HUES64 (cell line): ENCODE results near the gene ZFP82. TPM values are rescaled to one million over a fixed set of nuclear protein-coding genes. Genes with fewer than 3 reads are reported as not detected.

Experiments used
- H3K27ac ChIP-seq: 2 replicates; pipeline ENCODE4 v1.7.0; 2013; ENCODE audit warnings: low read depth, low read length, inconsistent platforms
- H3K27me3 ChIP-seq: 2 replicates; pipeline ENCODE4 v1.6.1; 2013; ENCODE audit warnings: mild to moderate bottlenecking, low read length; ENCODE audit not compliant: insufficient read depth
- H3K36me3 ChIP-seq: 2 replicates; pipeline ENCODE4 v1.6.1; 2013; ENCODE audit warnings: mild to moderate bottlenecking, low read length; ENCODE audit not compliant: insufficient read depth
- H3K4me1 ChIP-seq: 2 replicates; pipeline ENCODE4 v1.6.1; 2013; ENCODE audit warnings: mild to moderate bottlenecking, low read length, moderate library complexity; ENCODE audit not compliant: insufficient read depth
- H3K4me3 ChIP-seq: 2 replicates; pipeline ENCODE4 v1.5.1; 2013; ENCODE audit warnings: mild to moderate bottlenecking, low read length, moderate library complexity
- H3K9ac ChIP-seq: 2 replicates; pipeline ENCODE4 v1.6.1; 2013; ENCODE audit warnings: mild to moderate bottlenecking, low read depth, low read length
- H3K9me3 ChIP-seq: 2 replicates; pipeline ENCODE4 v1.6.1; 2013; ENCODE audit warnings: low read depth, low read length; ENCODE audit not compliant: insufficient read depth
- WGBS: fragments of 150-250, 120-280 bp; methylation state at CpG from one replicate; pipeline ENCODE4 v1.1.7; 2013; ENCODE audit warnings: missing lambda C conversion rate; 5-methylcytosine and 5-hydroxymethylcytosine counted together
- polyA plus RNA-seq, 2 experiments: library from polyadenylated mRNA; stranded (reverse); fragments of 50-300 nt; gene quantifications; one replicate each; pipeline ENCODE4 v1.2.3, GENCODE V29; 2013

Gene ZFP82
- polyA plus RNA-seq (2013, experiment 1 of 2), result 13.0 TPM
- 14.3 TPM for polyA plus RNA-seq (2013, experiment 2 of 2)

DNA sequence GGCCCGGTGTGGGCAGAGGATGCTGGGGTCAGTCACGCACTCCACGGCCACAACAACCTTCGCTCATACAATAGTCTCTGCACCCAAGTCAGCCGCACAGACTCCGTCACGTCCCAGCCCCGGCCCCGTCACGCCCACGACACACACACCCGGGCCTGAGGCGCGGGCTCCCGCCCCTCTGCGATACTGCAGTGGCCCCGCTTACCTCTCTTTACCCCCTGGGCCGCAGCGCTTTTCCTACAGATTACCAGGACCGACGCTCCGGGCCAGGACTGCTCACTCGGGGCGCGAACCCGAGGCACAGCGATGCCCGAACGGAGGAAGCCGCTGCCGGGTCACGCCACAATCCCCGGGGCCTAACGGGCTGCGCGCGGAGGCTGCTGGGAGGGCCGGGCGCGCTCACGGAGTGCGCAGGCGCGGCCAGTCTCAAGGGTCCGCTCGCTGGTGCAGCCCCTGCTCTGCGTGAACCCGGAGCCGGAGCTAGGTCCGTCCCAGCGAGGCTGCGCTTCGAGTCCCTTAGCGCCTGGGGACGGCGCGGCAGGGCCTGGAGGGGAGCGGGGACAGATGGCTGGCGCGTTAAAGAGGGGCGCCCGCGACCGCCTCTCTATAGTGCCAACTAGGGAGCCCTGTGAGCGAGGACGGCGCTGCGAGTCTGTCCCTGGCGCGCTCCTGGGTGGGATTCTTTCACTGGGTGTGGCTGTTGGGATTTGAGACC, at the start of gene ZFP82:
TSS of gene ZFP82 (minus strand) at position 358 of the 715 bp plus-strand sequence. CDS start 8,855 bp downstream, outside the sequence.
- H3K27me3 ChIP-seq, result peaks cover 40% of the 10 kb centered on the region
- H3K36me3 ChIP-seq, result peaks cover 9% of the 10 kb centered on the region
- under 1% methylated on average over 70 of the region's 70 CpGs for WGBS
- no peaks in the 10 kb centered on the region for H3K9me3 ChIP-seq
- 0 out of 2 replicates have a peak within 1 kb of the TSS, but pooled peaks have one; percentile 37 for H3K27ac ChIP-seq
- peaks cover 9% of the 10 kb centered on the region; the same call in 1 of the 2 replicates for H3K4me1 ChIP-seq
- peak within 1 kb of the TSS; percentile 95 for H3K4me3 ChIP-seq
- peak within 1 kb of the TSS; percentile 91 for H3K9ac ChIP-seq

DNA sequence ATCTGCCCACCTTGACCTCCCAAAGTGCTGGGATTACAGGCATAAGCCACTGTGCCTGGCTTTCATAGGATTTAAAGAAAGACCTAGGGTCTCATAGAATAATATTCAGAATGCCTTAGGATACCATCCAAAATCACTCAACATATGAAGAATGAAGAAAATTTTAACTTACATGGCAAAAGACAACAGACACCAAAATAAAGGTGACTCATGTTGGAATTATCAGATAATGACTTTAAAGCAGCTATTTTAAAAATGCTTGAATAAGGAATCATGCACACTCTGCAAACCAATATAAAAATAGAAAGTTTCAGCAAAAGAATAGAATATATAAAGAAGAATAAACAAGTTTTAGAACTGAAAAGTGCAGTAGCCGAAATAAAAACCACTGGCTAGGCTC, 41.6 kb upstream of the ZFP82 start:
- H3K27ac ChIP-seq, result no peak overlapping the region
- H3K4me3 ChIP-seq, result no peak overlapping the region
- H3K36me3 ChIP-seq, result peaks cover 13% of the 10 kb centered on the region; the same call in 1 of the 2 replicates
- H3K9ac ChIP-seq, result no peak overlapping the region
- 91% methylated on average over 1 of the region's 1 CpG for WGBS
- H3K4me1 ChIP-seq, result no peaks in the 10 kb centered on the region
- H3K27me3 ChIP-seq, result no peaks in the 10 kb centered on the region
- peaks cover 4% of the 10 kb centered on the region; the same call in 1 of the 2 replicates for H3K9me3 ChIP-seq

DNA sequence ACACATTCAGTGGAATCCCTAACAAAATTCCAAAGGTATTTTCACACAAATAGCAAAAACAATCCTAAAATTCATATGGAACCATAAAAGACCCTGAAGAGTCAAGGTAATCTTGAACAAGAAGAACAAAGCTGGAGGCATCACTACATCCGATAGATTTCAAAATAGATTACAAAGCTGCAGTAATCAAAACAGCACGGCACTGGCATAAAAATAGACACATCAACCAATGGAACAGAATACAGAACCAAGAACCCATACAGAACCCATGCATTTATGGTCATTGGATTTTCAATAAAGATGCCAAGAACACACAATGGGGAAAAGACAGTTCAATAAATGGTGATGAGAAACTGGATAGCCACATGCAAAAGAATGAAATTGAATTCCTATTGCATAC, 38.4 kb upstream of the ZFP82 start:
- Histone ChIP-seq H3K36me3 (peaks cover 12% of the 10 kb centered on the region; the same call in 1 of the 2 replicates), H3K9me3 (peaks cover 14% of the 10 kb centered on the region; the same call in 1 of the 2 replicates)
- 95% methylated on average over 2 of the region's 2 CpGs for WGBS

DNA sequence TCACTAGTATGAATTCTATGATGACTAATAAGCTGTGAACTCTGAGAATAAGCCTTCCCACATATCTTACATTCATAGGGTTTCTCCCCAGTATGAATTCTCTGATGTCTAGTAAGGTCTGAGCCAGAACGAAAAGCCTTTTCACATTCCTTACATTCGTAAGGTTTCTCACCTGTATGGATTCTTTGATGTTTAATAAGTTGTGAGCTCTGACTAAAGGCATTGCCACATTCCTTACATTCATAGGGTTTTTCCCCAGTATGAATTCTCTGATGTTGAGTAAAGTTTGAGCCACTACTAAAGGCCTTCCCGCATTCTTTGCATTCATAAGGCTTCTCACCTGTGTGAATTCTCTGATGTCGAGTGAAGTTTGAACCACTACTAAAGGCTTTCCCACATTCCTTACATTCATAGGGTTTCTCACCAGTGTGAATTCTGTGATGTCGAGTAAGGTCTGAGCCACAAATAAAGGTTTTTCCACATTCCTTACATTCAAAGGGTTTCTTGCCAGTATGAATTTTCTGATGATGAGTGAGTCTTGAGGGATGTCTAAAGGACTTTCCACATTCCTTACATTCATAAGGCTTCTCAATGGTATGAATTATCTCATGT, 30.7 kb upstream of the ZFP82 start:
- WGBS, result 100% methylated on average over 3 of the region's 5 CpGs
- Histone ChIP-seq H3K27ac (no peak overlapping the region), H3K36me3 (peaks cover 61% of the 10 kb centered on the region), H3K9ac (no peak overlapping the region), H3K4me3 (no peak overlapping the region), H3K27me3 (no peaks in the 10 kb centered on the region), H3K4me1 (no peaks in the 10 kb centered on the region), H3K9me3 (peaks cover 61% of the 10 kb centered on the region)

More for the DNA sequence above, 38.4 kb upstream of the ZFP82 start:
- Histone ChIP-seq H3K4me1 (no peaks in the 10 kb centered on the region), H3K4me3 (no peak overlapping the region), H3K9ac (no peak overlapping the region), H3K27me3 (no peaks in the 10 kb centered on the region), H3K27ac (no peak overlapping the region)

DNA sequence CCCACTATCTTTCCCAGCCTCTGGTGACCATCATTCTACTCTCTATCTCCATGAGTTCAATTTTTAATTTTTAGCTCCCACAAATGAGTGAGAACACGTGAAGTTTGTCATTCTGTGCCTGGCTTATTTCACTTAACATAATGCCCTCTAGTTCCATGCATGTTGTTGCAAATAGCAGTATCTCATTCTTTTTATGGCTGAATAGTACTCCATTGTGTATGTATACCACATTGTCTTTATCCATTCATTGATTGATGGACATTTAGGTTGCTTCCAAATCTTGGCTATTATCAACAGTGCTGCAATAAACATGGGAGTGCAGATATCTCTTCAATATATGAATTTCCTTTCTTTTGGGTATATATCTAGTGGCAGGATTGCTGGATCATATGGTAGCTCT, 22.9 kb upstream of the ZFP82 start:
- peaks cover 14% of the 10 kb centered on the region; the same call in 1 of the 2 replicates for H3K9me3 ChIP-seq
- no peak overlapping the region for H3K9ac ChIP-seq
- H3K27ac ChIP-seq, result no peak overlapping the region
- no peaks in the 10 kb centered on the region for H3K4me1 ChIP-seq
- WGBS, result 77% methylated on average over 1 of the region's 1 CpG
- H3K36me3 ChIP-seq, result peaks cover 7% of the 10 kb centered on the region; the same call in 1 of the 2 replicates
- H3K4me3 ChIP-seq, result no peak overlapping the region
- no peaks in the 10 kb centered on the region for H3K27me3 ChIP-seq

DNA sequence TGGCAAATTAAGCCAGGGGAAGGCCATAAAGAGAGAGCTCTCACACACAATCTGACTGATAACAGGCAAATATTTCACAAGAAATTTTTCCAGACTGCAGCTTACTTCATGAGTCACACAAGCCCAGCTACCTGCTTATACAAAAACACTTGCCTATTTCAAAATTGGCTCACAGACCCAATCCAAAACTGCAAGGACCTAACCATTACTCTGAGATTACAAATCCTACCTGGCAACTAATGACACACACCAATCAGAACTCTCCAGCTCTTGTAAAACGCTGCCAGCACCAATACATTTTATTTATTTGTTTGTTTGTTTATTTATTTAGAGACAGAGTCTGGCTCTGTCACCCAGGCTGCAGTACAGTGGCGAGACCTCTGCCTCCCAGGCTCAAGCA, 18.1 kb upstream of the ZFP82 start:
- H3K36me3 ChIP-seq, result no peaks in the 10 kb centered on the region
- no peak overlapping the region for H3K27ac ChIP-seq
- H3K4me3 ChIP-seq, result no peak overlapping the region
- H3K9me3 ChIP-seq, result no peaks in the 10 kb centered on the region
- H3K4me1 ChIP-seq, result no peaks in the 10 kb centered on the region
- WGBS, result 67% methylated on average over 1 of the region's 2 CpGs
- no peak overlapping the region for H3K9ac ChIP-seq
- H3K27me3 ChIP-seq, result no peaks in the 10 kb centered on the region

DNA sequence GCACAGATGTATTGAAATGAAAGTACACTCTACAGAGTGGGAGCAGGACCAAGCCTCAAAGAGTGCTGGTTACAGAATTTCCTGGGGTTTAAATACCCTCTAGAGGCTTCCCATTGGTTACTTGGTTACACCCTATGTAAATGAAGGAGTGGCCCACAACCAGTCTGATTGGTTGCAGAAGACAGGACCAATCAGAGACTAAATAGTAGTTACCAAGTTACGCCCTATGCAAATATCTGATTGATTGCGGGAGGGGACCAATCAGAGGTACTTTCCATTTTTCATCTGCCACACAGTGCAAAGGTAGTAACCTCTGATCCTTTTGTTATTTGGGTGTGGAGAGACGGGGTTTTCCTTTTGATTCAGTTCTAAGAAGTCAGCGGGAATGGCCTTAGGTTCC, 5.5 kb upstream of the ZFP82 start:
- H3K9ac ChIP-seq, result no peak overlapping the region
- peaks cover 37% of the 10 kb centered on the region for H3K27me3 ChIP-seq
- WGBS, result 93% methylated on average over 3 of the region's 4 CpGs
- 0 out of 2 replicates have a peak, but pooled peaks cover 3% of the 10 kb centered on the region for H3K9me3 ChIP-seq
- peaks cover 2% of the 10 kb centered on the region; the same call in 1 of the 2 replicates for H3K4me1 ChIP-seq
- H3K36me3 ChIP-seq, result no peaks in the 10 kb centered on the region
- no peak overlapping the region for H3K27ac ChIP-seq
- no peak overlapping the region for H3K4me3 ChIP-seq

DNA sequence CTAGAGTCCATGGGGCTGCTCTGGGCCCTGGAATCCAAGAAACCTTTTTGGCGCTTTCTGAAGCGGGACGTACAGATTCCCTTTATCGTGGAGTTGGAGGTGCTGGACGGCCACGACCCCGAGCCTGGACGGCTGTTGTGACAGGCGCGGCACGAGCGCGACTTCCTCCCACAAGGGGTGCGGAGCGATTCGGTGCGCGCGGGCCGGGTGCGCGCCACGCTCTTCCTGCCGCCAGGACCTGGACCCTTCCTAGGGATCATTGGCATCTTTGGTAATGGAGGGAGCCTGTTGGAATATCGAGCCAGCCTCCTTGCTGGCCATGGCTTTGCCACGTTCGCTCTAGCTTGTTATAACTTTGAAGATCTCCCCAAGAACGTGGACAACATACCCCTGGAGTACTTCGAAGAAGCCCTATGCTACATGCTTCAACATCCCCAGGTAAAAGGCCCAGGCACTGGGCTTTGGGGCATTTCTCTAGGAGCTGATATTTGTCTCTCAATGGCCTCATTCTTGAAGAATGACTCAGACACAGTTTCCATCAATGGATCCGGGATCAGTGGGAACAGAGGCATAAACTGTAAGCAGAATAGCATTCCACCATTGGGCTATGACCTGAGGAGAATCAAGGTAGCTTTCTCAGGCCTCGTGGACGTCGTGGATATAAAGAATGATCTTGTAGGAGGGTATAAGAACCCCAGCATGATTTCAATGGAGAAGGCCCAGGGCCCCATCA, 3.5 kb upstream of the ZFP82 start:
- peak overlapping the region; percentile 62 for H3K4me3 ChIP-seq
- H3K4me1 ChIP-seq, result peaks cover 9% of the 10 kb centered on the region; the same call in 1 of the 2 replicates
- peak overlapping the region; percentile 48 for H3K9ac ChIP-seq

DNA sequence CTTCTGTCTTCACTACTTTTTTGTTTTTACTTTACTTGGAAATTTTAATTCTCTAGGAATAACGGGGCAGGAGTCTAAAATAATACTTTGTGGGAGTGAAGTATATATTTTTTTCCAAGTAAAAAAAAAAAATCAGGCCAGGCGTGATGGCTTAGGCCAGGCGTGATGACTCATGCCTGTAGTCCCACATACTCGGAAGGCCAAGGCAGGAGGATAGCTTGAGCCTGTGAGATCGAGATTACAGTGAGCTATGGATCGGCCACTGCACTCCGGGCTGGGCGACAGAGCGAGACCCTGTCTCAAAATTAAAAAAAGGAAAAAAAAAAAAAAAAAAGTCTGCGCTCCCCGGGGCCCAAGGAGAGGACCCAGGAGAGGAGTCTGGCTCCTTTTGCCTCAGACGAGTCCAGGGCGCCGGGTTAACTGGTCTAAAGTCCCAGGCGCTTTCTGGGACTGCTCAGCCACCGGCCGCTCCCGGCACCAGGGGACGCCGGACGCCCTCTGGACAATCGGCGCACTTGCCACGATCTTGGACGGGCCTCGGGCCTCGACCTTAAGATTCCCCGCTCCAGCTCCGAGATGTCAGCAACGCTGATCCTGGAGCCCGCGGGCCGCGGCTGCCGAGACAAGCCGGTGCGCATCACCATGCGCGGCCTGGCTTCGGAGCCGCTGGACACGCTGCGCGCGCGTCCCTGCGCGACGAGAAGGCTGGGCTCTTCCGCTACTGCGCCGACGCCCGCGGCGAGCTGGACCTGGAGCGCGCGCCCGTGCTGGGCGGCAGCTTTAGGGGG, 2.7 kb upstream of the ZFP82 start:
- H3K4me3 ChIP-seq, result peak overlapping the region; percentile 62
- WGBS, result 59% methylated on average over 60 of the region's 61 CpGs
- peaks cover 9% of the 10 kb centered on the region; the same call in 1 of the 2 replicates for H3K4me1 ChIP-seq
- peaks cover 40% of the 10 kb centered on the region for H3K27me3 ChIP-seq
- no peak overlapping the region for H3K27ac ChIP-seq
- peak overlapping the region; percentile 48 for H3K9ac ChIP-seq
- H3K36me3 ChIP-seq, result peaks cover 2% of the 10 kb centered on the region; the same call in 1 of the 2 replicates
- H3K9me3 ChIP-seq, result 0 out of 2 replicates have a peak, but pooled peaks cover 3% of the 10 kb centered on the region

More for the DNA sequence above, 3.5 kb upstream of the ZFP82 start:
- 72% methylated on average over 33 of the region's 33 CpGs for WGBS
- no peak overlapping the region for H3K27ac ChIP-seq
- peaks cover 40% of the 10 kb centered on the region for H3K27me3 ChIP-seq
- no peaks in the 10 kb centered on the region for H3K36me3 ChIP-seq
- H3K9me3 ChIP-seq, result 0 out of 2 replicates have a peak, but pooled peaks cover 3% of the 10 kb centered on the region

DNA sequence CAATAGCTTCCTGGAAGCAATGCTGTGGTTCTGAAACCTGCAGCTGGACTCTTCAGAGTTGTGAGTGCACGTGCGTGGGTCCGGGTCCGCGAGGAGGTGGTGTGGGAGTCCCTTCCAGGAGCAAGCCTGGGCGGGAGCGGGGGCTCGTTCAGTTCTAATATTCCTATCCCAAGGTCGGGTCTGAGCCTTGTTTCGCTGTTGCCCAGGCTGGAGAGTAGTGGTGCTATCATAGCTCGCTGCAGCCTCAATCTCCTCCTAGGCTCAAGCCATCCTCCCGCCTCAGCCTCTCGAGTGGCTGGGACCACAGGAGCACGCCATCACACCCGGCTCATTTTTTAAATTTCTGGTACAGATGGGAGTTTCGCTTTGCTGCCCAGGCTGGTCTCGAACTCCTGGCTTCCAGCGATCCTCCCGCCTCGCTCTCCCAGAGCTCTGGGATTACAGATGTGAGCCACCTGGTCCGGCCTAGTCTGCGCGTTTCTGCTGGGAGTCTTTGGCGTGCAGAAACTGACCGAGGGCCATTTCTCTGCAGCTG, 625 bp downstream of the ZFP82 start:
- Histone ChIP-seq H3K27ac (0 out of 2 replicates have a peak overlapping the region, but pooled peaks have one; percentile 37), H3K9me3 (no peaks in the 10 kb centered on the region), H3K36me3 (peaks cover 11% of the 10 kb centered on the region), H3K9ac (peak overlapping the region; percentile 91), H3K4me3 (peak overlapping the region; percentile 95), H3K27me3 (peaks cover 40% of the 10 kb centered on the region), H3K4me1 (peaks cover 9% of the 10 kb centered on the region; the same call in 1 of the 2 replicates)
- 12% methylated on average over 25 of the region's 25 CpGs for WGBS
